ENCODE data around the gene APOL1. TPM values are rescaled to one million over a fixed set of nuclear protein-coding genes. Genes with fewer than 3 reads are reported as not detected.

Gene APOL1
- total and polyA plus RNA-seq, 2 donors (not counting 1 experiment from before 2014, with no cell fraction given), result 3.3 to 11.2 TPM

DNA sequence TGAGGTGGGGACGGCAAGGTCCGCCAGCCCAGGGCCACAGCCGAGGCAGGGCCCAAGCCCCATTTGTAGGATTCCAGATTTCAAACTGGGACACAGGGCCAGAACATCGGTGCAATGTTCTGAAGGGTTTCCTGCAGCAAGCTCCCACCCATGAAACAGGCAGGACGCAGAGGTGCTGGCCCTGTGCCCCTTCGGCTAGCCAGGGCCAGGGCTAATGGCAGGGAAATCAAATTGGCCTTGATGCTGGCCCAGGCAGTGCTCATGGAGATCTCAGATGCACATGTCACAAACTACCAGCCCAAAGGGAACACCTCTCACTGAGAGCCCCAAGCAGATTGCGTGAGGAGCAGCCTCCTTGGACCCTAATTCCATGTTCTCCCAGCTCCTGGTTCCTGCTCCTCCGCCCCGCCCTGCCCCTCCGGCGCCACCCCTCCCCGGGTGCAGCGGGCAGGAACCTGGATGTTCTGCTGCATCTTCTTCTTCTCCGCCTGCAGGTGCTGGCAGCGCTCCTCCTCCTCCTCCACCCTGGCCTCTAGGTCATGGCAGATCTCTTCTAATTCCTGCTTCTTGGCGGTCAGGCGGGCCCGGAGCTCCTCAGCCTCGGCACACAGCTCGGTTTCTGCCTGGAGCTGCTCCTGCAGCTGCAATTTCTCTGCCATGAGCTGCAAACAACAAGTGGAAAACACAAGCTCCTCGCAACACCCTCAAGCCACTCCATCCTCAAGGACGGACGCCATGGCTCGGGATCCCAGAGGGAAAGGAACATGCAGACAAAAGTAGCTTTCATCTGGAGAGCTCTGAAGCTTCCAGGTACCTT lies 47.7 kb downstream of the APOL1 start:
- Histone ChIP-seq H3K79me2 (ENCODE audit: control insufficient read depth, insufficient read depth, low read length) (peaks cover 48% of the 10 kb centered on the region), H3K9ac (ENCODE audit: low read length) (no peak overlapping the region), H3K27me3 (replicated peaks in 1 of 4; ENCODE audit: control extremely low read depth in 1 of 4, control insufficient read depth in 3 of 4, insufficient read depth in 4 of 4, low read length in 3 of 4) (no peaks in the 10 kb centered on the region), H3K4me2 (replicated peaks; ENCODE audit: low read depth, low read length, poor library complexity, severe bottlenecking) (no peak overlapping the region), H3K4me1 (ENCODE audit: control insufficient read depth in 2 of 2, insufficient read depth in 2 of 2, low read length in 2 of 2) (peaks cover 0 to 4% of the 10 kb centered on the region in 2 donors), H2AFZ (ENCODE audit: insufficient read depth, low read depth, low read length, poor library complexity, severe bottlenecking) (no peak overlapping the region), H4K20me1 (ENCODE audit: control insufficient read depth, insufficient read depth, low read length, poor library complexity, severe bottlenecking) (peaks cover 95% of the 10 kb centered on the region), H3K36me3 (replicated peaks in 1 of 2; ENCODE audit: control extremely low read depth in 1 of 2, control insufficient read depth in 1 of 2, extremely low read depth in 1 of 2, insufficient read depth in 2 of 2, low read length in 1 of 2) (peaks cover 3 to 100% of the 10 kb centered on the region in 2 experiments), H3K9me3 (ENCODE audit: control extremely low read depth in 1 of 3, control insufficient read depth in 2 of 3, insufficient read depth in 1 of 3, low read length in 2 of 3) (no peaks in the 10 kb centered on the region), H3K4me3 (ENCODE audit: control extremely low read depth in 1 of 5, extremely low read depth in 1 of 5, insufficient read depth in 1 of 5, low read depth in 2 of 5, low read length in 4 of 5) (no peak overlapping the region), H3K27ac (ENCODE audit: low read length in 2 of 2) (no peak overlapping the region)
- ATAC-seq (ENCODE audit: low read depth) (no peak), DNase-seq (no peak)
- Mint-ChIP-seq H3K4me3 (no peak overlapping the region), H3K27me3 (no peaks in the 10 kb centered on the region), H3K4me1 (peaks cover 8% of the 10 kb centered on the region), H3K27ac (no peak overlapping the region), H3K9me3 (ENCODE audit: insufficient read depth) (no peaks in the 10 kb centered on the region)
- intact Hi-C loops (cut with micrococcal nuclease), result loop anchor here (1.0 kb wide), 3 partner anchors 31 to 186 kb away; no protein-coding TSS in a partner anchor
- no peak for TF ChIP-seq EZH2 (IDR thresholded peaks at IDR 0.05; ENCODE audit: borderline replicate concordance, insufficient read depth, low read depth, low read length, poor library complexity, severe bottlenecking)
- TF ChIP-seq, protein P1, sequence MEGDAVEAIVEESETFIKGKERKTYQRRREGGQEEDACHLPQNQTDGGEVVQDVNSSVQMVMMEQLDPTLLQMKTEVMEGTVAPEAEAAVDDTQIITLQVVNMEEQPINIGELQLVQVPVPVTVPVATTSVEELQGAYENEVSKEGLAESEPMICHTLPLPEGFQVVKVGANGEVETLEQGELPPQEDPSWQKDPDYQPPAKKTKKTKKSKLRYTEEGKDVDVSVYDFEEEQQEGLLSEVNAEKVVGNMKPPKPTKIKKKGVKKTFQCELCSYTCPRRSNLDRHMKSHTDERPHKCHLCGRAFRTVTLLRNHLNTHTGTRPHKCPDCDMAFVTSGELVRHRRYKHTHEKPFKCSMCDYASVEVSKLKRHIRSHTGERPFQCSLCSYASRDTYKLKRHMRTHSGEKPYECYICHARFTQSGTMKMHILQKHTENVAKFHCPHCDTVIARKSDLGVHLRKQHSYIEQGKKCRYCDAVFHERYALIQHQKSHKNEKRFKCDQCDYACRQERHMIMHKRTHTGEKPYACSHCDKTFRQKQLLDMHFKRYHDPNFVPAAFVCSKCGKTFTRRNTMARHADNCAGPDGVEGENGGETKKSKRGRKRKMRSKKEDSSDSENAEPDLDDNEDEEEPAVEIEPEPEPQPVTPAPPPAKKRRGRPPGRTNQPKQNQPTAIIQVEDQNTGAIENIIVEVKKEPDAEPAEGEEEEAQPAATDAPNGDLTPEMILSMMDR (IDR thresholded peaks at IDR 0.05), result no peak
- 97% methylated on average over 24 of the region's 24 CpGs for WGBS (ENCODE audit: insufficient coverage)
- POLR2A ChIA-PET, result interaction anchor here (1.0 to 2.1 kb wide), 4 partner anchors 98 to 182 kb away, joined by 3 to 7 read pairs (median 4); no protein-coding TSS in a partner anchor
- CTCF ChIA-PET, result interaction anchor here (0.6 to 24.9 kb wide), 43 partner anchors 8 to 231 kb away, joined by 3 to 607 read pairs (median 5); partner anchors contain the start of genes APOL2, FOXRED2, MYH9 and TXN2

Data from B cell (primary cell).